GM21576 (cell line): ENCODE data around the gene USP2.

Source experiments
- ATAC-seq: cut with Tn5 transposase; IDR thresholded peaks from one replicate; pipeline ENCODE4 v1.9.1; 2021; ENCODE audit warnings: mild to moderate bottlenecking, moderate library complexity; ENCODE audit not compliant: unreplicated experiment

Gene USP2

DNA sequence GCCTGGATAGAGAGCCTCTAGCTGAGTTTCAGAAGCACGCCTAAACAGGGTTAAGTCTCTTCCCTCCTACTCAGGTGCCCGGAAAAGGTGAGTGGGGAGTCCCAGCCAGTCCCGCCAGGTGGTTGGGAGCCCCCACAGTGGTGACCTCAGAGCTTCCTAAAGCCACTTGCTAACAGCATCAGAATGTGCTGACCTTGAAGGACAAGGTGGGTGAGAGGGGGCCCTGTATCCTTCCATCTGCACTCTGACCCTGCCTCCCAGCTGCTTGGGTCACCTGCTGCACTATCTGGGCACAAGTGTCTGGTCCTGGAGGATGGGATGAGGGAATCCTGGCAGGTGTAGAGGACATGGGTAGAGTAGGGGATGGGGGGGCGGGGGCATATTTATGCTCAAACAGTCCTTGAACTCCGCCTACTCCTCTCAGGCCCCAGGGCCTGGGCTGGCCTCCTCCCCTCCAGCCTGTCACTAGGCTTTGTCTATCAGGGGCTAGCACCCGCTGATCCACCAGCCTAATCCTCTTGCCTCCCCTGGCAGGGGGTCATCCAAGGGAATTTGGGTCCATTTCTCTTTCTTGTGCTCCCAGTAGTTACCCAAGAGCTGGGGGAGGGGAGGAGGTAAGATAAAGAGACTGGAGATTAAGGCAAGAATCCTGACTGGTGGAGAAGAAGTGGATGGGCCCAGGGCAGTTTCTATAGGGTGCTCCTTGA lies 3.4 kb downstream of the USP2 start:
- no peak for ATAC-seq

DNA sequence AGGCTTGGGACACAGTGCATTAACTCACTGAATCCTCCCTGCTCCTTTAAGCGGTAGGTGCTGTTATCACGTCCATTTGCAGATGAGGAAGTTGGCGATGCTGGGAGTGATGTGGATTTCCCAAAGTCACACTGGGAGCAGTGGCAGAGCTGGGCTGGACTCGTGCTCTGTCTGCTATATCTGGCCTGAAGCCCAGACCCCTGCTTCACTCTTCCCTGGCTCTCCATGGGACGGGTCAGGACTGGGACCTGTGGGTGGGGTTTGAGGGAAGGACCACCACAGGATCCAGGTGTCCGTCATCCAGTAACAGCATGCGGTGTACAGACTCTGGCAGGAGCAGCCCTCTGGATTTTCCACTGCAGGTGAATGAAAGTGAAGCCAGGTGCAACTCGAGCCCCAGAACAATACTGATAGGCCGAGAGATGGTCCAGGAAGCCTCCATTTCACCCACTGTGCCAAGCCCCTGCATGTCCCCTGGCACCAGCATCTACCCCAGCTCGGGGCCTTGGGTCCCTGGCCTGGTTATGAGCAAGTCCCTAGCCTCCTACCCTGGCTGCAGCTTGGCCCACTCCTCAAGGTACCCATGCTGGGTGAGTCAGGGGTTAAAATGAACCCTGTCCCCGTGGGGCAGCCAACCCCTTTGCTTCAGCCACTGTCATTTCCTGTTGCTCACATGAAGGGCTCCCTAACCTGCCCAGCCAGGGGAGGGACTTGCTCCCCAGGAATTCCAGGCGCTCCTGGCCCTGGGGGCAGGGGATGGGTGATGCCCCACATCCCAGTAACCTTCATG lies 4.2 kb downstream of the USP2 start:
- ATAC-seq = no peak

GRCh38 chr11:119376197-119376847 lies 5.2 kb downstream of the USP2 start:
- no peak for ATAC-seq

GRCh38 chr11:119375337-119376196 lies 5.9 kb downstream of the USP2 start:
- no peak for ATAC-seq

- ATAC-seq = no peak
These were observed 6.7 kb downstream of the USP2 start for GRCh38 chr11:119374632-119375336.

DNA sequence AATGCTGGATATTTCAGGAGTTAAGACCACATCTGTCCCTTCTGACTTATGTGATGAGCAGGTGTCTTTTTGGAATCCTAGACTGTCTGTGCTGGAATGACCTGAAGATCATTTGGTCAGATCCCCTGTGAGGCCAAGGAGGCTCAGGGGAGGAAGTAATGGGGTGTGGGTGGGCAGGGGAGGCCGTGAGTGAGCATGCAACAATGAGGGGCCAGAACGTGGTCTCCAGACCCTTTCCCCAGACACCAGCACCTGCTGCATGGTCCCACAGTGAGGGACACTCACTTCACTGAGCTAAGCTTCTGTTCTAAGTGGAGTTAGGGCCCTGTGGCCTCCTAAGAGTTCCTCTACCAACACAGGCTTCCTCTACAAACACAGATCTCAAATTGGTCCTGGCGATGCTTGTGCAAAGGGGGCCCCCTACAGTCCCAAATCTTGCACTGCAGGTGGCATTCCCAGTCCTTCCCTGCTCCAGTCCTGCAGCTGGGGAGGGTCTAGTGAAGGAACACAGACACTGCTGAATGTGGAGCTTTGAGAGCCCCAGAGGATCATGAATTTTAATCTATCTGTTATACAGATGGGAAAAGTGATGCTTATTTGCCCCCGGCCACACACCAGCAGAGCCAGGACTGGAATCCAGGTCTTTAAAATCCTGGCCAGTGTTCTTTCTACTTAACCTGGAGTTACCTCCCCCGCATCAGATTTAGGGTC lies 7.4 kb downstream of the USP2 start:
- ATAC-seq = no peak

DNA sequence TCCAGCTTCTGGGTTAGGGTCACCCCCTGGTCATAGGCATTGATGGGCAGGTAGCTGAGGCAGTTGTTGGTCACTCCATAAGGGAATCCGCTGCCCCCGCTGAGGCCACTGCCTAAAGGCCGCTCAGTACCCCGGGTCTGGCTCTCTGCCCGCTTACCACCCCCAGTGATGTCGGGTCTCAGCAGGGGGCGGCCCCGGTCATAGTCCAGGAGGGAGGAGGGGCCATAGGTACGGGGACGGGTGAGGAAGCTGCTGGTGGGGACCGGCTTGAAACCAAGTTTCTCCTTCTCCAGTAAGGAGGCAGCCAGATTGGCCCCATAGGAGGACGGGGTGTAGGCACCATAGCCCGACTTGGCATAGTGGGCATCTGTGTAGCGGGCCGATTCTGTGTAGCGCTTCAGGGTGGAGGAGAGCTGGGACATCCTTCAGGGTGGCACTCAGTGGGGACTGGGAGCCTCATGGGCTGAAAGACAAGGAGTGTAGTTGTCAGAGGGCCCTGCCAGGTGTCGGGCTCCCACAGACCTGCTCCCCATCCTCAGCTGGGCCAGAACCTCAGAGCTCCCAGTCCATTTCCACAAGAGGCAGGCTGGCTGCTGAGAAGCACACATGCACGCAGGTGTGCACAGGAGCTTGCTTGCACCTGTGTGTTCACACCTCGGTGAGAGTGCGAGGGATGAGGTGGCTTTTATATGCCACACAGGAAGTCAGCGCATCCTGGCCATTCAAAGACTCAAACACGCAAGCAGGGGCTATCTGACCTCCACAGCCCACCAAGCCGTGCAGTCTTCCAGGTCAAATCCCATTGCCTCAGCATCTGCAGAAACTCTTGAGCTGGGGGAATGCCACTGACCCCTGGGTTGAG lies 8.2 kb downstream of the USP2 start:
- no peak for ATAC-seq

- no peak for ATAC-seq
These were observed 9.0 kb downstream of the USP2 start for GRCh38 chr11:119372260-119373058.

DNA sequence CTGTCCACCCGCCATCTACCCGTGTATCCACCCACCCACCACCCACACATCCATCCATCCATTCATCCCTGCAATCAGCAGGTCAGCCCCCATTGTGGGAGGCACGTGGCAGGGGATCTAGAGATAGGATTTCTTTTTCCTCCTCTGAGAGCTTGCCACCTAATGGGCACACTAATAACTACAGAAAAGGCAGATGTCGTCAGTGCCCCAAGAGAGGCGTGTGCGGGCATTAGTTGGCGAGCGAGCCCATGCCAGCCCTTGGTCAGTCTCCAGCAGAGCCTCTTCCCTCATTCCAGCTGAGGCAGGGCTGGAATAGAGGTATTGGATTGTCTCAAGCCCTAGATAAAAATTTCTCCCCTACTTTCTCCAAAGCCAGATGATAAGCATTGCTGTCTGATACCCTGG lies 9.7 kb downstream of the USP2 start:
- no peak for ATAC-seq

- no peak for ATAC-seq
These were observed 10.4 kb downstream of the USP2 start for GRCh38 chr11:119371067-119371601.

DNA sequence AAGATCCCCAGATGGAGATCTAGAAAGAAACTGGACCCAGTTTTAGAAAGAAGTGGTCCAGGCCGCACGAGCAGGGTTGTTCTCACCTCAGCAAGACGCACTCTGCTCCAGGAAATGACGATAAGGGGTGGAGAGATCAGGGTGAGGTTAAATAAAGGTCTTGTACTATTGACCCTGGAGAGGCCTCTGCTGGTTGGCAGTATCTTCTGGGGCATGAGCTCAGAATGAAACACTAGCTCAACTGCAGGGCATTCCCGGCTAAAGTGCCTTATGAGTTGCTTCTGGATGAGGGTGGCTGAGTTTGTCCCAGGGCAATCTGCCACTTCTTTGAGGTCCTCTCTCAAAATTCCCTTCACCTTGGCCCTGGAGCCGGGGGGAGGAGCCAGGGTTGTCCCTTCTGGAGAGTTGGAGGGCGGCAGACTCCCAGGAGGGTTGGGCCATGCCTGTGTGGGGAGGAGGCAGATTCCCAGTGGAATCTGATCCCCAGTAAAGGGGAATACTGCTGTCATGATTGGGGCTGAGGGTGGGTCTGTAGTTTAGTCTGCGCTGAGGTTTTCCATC lies 10.9 kb downstream of the USP2 start:
- ATAC-seq = no peak

GRCh38 chr11:119369132-119369925 lies 12.2 kb downstream of the USP2 start:
- ATAC-seq = no peak

- no peak for ATAC-seq
These were observed 13.1 kb downstream of the USP2 start for GRCh38 chr11:119368121-119369034.

DNA sequence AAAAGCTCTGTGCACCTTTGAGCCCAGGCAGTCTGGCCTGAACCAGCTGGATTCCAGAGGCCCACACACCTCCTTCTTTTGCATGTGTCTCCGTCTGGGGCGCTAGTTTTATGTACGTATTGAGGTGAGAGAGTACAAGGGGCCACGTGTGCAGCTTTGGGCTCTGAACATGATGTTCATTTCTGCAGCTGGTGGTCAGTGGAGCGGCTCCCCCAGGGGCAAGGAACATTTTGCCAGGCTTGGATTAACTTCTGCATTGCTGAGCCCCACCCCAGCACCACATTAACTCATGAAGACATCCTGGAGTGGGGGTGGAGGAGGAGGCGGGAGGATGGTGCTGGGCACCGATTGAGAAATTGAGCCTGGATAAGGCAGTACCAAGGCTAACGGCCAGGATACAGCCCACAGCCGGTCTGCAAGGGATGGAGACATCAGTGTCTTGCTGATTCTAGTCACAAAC lies 13.8 kb downstream of the USP2 start:
- ATAC-seq = no peak
